ENCODE data around the gene MROH2A. TPM values are rescaled to one million over a fixed set of nuclear protein-coding genes. Genes with fewer than 3 reads are reported as not detected.
"Not testable (repeated sequence)": the region's sequence is repeated elsewhere in the genome, so short reads cannot be mapped to it uniquely, and the experiment has no call there.

MROH2A gene
- total RNA-seq, 1 donor from 2014 or later, result not detected

DNA sequence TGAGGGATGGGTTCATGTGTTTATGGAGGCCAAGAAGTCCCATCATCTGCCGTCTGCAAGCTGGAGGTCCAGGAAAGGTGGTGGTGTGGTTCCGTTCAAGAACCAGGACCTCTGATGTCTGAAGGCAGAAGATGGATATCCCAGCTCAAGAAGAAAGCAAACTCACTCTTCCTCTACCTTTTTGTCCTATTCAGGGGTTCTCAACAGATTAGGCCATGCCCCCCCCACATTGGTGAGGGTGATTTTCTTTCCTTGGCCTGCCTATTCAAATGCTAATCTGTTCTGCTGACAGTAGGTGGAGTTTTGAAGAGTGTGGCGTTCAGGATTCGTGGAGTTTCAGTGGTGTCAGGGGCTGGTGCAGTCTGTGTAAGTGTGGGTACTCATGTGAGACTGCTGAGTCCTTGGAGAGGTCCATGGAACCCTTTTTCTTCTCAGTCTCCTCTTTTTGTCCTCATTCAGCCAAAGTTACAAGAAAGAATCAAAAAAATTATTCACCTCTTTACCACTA is 84.2 kb downstream of the MROH2A start:
- DNase-seq, result no peak
- Mint-ChIP-seq H3K4me1 (ENCODE audit: low read depth, unreplicated experiment) (no peaks in the 10 kb centered on the region), H3K27ac (ENCODE audit: unreplicated experiment) (no peak overlapping the region), H3K27me3 (ENCODE audit: unreplicated experiment) (peaks cover 1% of the 10 kb centered on the region), H3K36me3 (ENCODE audit: unreplicated experiment) (peaks cover 20% of the 10 kb centered on the region), H3K4me3 (ENCODE audit: unreplicated experiment) (no peak overlapping the region), H3K9me3 (ENCODE audit: unreplicated experiment) (peaks cover 4% of the 10 kb centered on the region)
- TF ChIP-seq, protein P1, sequence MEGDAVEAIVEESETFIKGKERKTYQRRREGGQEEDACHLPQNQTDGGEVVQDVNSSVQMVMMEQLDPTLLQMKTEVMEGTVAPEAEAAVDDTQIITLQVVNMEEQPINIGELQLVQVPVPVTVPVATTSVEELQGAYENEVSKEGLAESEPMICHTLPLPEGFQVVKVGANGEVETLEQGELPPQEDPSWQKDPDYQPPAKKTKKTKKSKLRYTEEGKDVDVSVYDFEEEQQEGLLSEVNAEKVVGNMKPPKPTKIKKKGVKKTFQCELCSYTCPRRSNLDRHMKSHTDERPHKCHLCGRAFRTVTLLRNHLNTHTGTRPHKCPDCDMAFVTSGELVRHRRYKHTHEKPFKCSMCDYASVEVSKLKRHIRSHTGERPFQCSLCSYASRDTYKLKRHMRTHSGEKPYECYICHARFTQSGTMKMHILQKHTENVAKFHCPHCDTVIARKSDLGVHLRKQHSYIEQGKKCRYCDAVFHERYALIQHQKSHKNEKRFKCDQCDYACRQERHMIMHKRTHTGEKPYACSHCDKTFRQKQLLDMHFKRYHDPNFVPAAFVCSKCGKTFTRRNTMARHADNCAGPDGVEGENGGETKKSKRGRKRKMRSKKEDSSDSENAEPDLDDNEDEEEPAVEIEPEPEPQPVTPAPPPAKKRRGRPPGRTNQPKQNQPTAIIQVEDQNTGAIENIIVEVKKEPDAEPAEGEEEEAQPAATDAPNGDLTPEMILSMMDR (IDR thresholded peaks at IDR 0.05; ENCODE audit: partially characterized antibody, unreplicated experiment), result no peak

DNA sequence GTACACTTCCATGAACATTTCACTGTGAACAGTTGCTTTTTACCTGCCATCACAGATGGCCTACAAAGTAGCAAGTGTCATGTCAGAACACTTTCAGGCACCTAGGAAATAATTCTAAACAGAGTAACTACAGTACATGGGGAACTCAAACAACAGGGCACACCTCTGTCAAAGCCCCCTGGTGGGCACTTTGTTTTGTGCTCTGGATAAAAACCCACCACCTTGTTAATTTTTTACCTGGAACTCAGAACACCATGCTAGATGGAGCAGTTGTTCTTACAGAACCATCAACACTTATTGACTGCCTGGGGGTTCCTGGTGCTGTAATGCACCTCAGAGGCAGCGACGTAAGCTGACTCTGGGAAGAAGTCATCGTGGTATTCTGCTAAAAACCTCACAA is 87.7 kb downstream of the MROH2A start:
- Mint-ChIP-seq H3K9me3 (ENCODE audit: unreplicated experiment) (peaks cover 7% of the 10 kb centered on the region), H3K27me3 (ENCODE audit: unreplicated experiment) (peaks cover 6% of the 10 kb centered on the region), H3K27ac (ENCODE audit: unreplicated experiment) (no peak overlapping the region), H3K36me3 (ENCODE audit: unreplicated experiment) (peaks cover 33% of the 10 kb centered on the region), H3K4me3 (ENCODE audit: unreplicated experiment) (no peak overlapping the region), H3K4me1 (ENCODE audit: low read depth, unreplicated experiment) (no peaks in the 10 kb centered on the region)
- no peak for DNase-seq
- TF ChIP-seq, protein P1 (IDR thresholded peaks at IDR 0.05; ENCODE audit: partially characterized antibody, unreplicated experiment), result peak; percentile 58

DNA sequence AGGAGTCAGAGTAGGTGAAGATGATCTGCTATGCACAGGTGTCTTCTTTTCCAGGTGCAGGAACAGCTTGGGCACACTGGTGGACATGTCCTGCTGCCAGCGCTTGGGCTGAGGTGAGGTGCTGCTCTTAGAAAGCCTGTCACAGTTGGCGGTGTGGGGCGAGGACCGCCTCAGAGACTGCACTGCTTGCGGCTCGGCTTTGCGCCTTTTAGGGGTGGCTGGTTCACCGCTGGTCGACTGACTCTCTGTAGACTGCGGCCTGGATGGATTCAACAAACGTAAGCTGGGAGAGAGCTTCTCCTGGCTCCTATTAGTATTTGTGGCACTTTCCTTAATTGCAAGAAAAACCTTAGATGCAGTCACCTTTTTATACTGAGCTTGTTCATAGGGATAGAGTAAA is 88.3 kb downstream of the MROH2A start:
- H3K9me3 Mint-ChIP-seq (ENCODE audit: unreplicated experiment), result peaks cover 7% of the 10 kb centered on the region
- TF ChIP-seq, protein P1 (IDR thresholded peaks at IDR 0.05; ENCODE audit: partially characterized antibody, unreplicated experiment), result no peak
- H3K4me1 Mint-ChIP-seq (ENCODE audit: low read depth, unreplicated experiment), result no peaks in the 10 kb centered on the region
- H3K27ac Mint-ChIP-seq (ENCODE audit: unreplicated experiment), result no peak overlapping the region
- no peak for DNase-seq
- H3K4me3 Mint-ChIP-seq (ENCODE audit: unreplicated experiment), result no peak overlapping the region
- H3K27me3 Mint-ChIP-seq (ENCODE audit: unreplicated experiment), result peaks cover 6% of the 10 kb centered on the region
- H3K36me3 Mint-ChIP-seq (ENCODE audit: unreplicated experiment), result peaks cover 32% of the 10 kb centered on the region

DNA sequence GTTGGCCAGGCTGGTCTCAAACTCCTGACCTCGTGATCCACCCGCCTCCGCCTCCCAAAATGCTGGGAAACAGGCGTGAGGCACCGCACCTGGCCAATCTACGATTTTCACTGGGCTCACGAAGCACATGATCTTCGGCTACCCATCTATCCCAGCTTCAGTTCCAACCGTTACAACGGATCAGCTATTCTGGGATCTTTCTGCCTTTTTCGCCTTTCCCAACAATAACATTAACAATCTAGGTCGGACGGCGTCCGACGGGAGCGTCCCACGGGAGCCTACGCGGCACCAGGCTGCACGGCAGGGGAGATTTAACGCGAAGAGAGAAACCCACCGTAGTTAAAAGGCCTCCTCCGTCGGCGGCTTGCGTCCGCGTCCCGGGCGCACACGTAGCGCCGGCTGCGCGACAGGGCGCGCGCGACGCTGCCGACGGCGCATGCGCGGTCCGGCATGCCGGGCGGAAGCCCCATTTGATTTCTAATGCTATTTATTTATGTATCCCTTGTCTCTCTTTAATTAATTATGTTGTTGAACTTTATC is 89.9 kb downstream of the MROH2A start, which contains the start of gene MSL3B:
MSL3B (minus strand) TSS at position 394 of the 540 bp plus-strand sequence.
- TF ChIP-seq, protein P1 (IDR thresholded peaks at IDR 0.05; ENCODE audit: partially characterized antibody, unreplicated experiment), result no peak
- Mint-ChIP-seq H3K36me3 (ENCODE audit: unreplicated experiment) (peaks cover 27% of the 10 kb centered on the region), H3K4me1 (ENCODE audit: low read depth, unreplicated experiment) (no peaks in the 10 kb centered on the region), H3K27ac (ENCODE audit: unreplicated experiment) (peak within 1 kb of the TSS; percentile 97), H3K9me3 (ENCODE audit: unreplicated experiment) (peaks cover 3% of the 10 kb centered on the region), H3K27me3 (ENCODE audit: unreplicated experiment) (peaks cover 8% of the 10 kb centered on the region), H3K4me3 (ENCODE audit: unreplicated experiment) (peak within 1 kb of the TSS; percentile 98)
- DNase-seq, result peak; percentile 63

DNA sequence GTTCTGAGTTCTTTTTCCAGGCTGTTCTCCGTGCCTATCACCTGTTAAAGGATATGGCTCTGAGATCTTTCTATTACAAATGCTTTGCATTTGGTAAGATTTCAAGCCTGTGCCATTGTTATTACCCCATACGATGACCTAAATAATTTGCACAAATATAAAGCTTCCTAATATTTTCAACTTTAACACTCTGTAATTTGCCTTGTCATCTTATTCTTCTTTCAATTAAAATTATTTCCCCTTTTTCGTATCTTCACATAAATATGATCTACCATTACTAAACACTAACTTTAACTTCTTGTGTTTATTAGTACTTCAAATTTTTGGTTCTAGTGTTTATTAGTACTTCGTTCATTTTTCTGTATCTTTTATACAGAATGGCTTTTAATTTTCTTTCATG is 93.3 kb downstream of the MROH2A start:
- H3K9me3 Mint-ChIP-seq (ENCODE audit: unreplicated experiment), result peaks cover 3% of the 10 kb centered on the region
- H3K27ac Mint-ChIP-seq (ENCODE audit: unreplicated experiment), result no peak overlapping the region
- no peak for DNase-seq
- H3K36me3 Mint-ChIP-seq (ENCODE audit: unreplicated experiment), result peaks cover 27% of the 10 kb centered on the region
- H3K4me1 Mint-ChIP-seq (ENCODE audit: low read depth, unreplicated experiment), result no peaks in the 10 kb centered on the region
- H3K27me3 Mint-ChIP-seq (ENCODE audit: unreplicated experiment), result peaks cover 11% of the 10 kb centered on the region
- TF ChIP-seq, protein P1 (IDR thresholded peaks at IDR 0.05; ENCODE audit: partially characterized antibody, unreplicated experiment), result no peak
- H3K4me3 Mint-ChIP-seq (ENCODE audit: unreplicated experiment), result no peak overlapping the region

DNA sequence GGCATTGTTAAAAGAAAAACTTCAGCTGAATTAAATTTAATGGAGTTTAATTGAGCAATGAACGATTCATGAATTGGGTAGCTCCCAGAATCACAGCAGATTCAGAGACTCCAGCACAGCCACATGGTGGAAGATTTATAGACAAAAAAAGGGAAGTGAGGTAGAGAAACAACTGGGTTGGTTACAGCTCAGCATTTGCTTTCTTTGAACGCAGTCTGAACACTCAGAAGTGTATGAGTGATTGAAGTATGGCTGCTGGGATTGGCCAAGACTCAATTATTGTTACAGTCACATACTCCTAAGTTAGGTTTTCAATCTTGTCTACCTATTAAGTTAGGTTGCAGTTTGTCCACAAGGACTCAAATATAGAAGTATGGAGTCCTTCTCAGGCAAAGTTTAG is 94.0 kb downstream of the MROH2A start:
- peaks cover 11% of the 10 kb centered on the region for H3K27me3 Mint-ChIP-seq (ENCODE audit: unreplicated experiment)
- not testable (repeated sequence) for H3K27ac Mint-ChIP-seq (ENCODE audit: unreplicated experiment); H3K4me3 Mint-ChIP-seq (ENCODE audit: unreplicated experiment); H3K9me3 Mint-ChIP-seq (ENCODE audit: unreplicated experiment); DNase-seq; H3K4me1 Mint-ChIP-seq (ENCODE audit: low read depth, unreplicated experiment)
- H3K36me3 Mint-ChIP-seq (ENCODE audit: unreplicated experiment), result peaks cover 21% of the 10 kb centered on the region

Data from glutamatergic neuron (in vitro differentiated cells).